Activated B cell treated with CpG ODN at 0.5 μM for 24 hours (primary cell): ENCODE results near the gene MYL4. TPM values are rescaled to one million over a fixed set of nuclear protein-coding genes. Genes with fewer than 3 reads are reported as not detected.

ENCODE experiments used
- ATAC-seq: fragments of 200-7000 bp; cut with Tn5 transposase; one replicate; pipeline ENCODE4 v1.10.0; 2021; ENCODE audit warnings: low read depth, mild to moderate bottlenecking, moderate library complexity
- CTCF ChIA-PET: fragments of 350-600 bp; sonication (Branson Sonifier 250); formaldehyde crosslinking; loops from one replicate; lab custom pipeline; 2021; ENCODE audit warnings: antibody characterized with exemption; lab: Charles Lee
- POLR2A ChIA-PET: fragments of 350-600 bp; sonication (Branson Sonifier 250); formaldehyde crosslinking; loops from one replicate; lab custom pipeline; 2021; ENCODE audit warnings: antibody characterized with exemption; lab: Charles Lee
- DNase-seq: peaks from one replicate; pipeline ENCODE4 v3.0.0; 2022
- H3K27ac Mint-ChIP-seq: one replicate; pipeline ENCODE4 v1.8.0; 2020; ENCODE audit warnings: mixed read lengths
- H3K27me3 Mint-ChIP-seq: one replicate; pipeline ENCODE4 v1.8.0; 2021; ENCODE audit warnings: mixed read lengths
- H3K36me3 Mint-ChIP-seq: one replicate; pipeline ENCODE4 v1.8.0; 2021; ENCODE audit warnings: low read depth, mixed read lengths
- H3K4me1 Mint-ChIP-seq: one replicate; pipeline ENCODE4 v1.8.0; 2021; ENCODE audit warnings: mixed read lengths
- H3K4me3 Mint-ChIP-seq: one replicate; pipeline ENCODE4 v1.8.0; 2020; ENCODE audit warnings: mild to moderate bottlenecking, mixed read lengths
- H3K9me3 Mint-ChIP-seq: one replicate; pipeline ENCODE4 v1.8.0; 2020; ENCODE audit warnings: mixed read lengths
- intact Hi-C: fragments of 100-400 bp; cut with micrococcal nuclease; formaldehyde crosslinking; loops from one replicate; pipeline ENCODE4 v1.15.1; 2024
- total RNA-seq: library from RNA; stranded (reverse); gene quantifications from 2 replicates; pipeline ENCODE4 v1.2.3, GENCODE V29; 2022
- TF ChIP-seq, protein P1 (sequence below): fragments of 200-600 bp; IDR thresholded peaks from one replicate; pipeline ENCODE4 v1.8.0; 2022; ENCODE audit warnings: antibody characterized with exemption, mild to moderate bottlenecking

MYL4 gene
- total RNA-seq, 1 donor from 2014 or later, result not detected

DNA sequence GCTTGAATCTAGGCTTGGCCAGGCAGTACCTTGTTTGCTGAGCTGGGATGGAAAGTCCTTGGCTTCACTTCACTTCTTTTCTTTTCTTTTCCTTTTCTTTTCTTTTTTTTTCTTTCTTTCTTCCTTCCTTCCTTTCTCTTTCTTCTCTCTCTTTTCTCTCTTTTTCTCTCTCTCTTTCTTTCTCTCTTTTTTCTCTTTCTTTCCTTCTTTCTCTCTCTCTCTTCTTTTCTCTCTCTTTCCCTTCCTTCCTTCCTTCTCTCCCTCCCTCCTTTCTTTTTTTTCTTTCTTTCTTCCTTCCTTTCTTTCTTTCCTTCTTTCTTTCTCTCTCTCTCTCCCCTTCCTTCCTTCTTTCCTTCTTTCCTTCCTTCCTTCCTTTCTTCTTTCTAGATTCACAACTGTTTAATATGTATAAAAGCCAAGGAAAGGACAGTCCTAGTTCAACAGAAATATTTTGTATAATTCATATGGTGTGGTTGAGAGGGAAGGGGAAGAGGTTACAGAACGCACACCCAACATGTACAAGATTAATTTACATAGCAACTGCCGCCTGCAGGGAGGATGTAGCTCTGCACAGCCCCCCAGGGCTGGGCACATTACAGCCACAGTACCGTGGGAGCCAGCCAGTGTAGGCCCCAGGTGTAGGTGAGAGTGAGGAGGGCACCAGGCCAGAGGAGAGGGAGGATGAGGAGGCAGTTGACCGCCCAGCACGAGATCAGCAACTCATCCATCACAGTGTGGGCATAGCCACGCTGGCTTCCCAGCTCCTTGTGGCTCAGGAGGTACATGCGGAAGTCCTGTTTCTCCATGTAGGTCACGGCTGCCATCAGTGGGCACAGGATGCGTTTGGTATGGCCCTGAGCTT is 34.8 kb downstream of the MYL4 start:
- CTCF ChIA-PET, result interaction anchor here (0.7 to 1.2 kb wide), 3 partner anchors 14 to 57 kb away, joined by 3 to 4 read pairs (median 3); no protein-coding TSS in a partner anchor
- no peak for DNase-seq
- POLR2A ChIA-PET, result interaction anchor here (0.7 to 1.0 kb wide), 3 partner anchors 71 to 429 kb away, joined by 3 to 5 read pairs (median 3); partner anchors contain the start of gene EFCAB13

DNA sequence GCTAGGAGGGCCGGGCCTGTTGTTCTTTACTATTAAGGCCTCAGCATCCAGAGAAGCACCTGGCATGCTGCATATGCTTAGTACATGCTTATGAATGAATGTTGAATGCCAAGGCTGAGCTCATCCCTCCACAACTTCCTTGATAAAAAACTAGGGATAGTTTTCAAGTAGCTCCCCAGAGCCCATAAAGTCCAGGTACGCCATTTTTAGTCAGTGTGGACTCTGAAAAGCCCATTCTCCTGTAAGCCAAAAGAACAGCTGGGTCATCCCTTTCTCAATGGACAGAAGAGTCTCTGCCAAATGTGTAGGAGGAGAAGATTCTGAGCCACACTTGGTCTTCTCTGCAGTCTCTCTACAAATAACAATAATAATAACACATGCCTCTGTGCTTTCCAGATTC is 35.5 kb downstream of the MYL4 start:
- intact Hi-C loops, result loop anchor here (2.0 kb wide), 1 partner anchor 16 kb away; no protein-coding TSS in a partner anchor
- no peak for ATAC-seq
- CTCF ChIA-PET, result interaction anchor here (0.7 to 0.8 kb wide), 2 partner anchors 15 to 56 kb away, joined by 3 read pairs; no protein-coding TSS in a partner anchor
- TF ChIP-seq, protein P1, sequence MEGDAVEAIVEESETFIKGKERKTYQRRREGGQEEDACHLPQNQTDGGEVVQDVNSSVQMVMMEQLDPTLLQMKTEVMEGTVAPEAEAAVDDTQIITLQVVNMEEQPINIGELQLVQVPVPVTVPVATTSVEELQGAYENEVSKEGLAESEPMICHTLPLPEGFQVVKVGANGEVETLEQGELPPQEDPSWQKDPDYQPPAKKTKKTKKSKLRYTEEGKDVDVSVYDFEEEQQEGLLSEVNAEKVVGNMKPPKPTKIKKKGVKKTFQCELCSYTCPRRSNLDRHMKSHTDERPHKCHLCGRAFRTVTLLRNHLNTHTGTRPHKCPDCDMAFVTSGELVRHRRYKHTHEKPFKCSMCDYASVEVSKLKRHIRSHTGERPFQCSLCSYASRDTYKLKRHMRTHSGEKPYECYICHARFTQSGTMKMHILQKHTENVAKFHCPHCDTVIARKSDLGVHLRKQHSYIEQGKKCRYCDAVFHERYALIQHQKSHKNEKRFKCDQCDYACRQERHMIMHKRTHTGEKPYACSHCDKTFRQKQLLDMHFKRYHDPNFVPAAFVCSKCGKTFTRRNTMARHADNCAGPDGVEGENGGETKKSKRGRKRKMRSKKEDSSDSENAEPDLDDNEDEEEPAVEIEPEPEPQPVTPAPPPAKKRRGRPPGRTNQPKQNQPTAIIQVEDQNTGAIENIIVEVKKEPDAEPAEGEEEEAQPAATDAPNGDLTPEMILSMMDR, result no peak
- DNase-seq, result no peak
- H3K36me3 Mint-ChIP-seq, result no peaks in the 10 kb centered on the region
- POLR2A ChIA-PET, result interaction anchor here (1.0 kb wide), 2 partner anchors 70 to 79 kb away, joined by 3 read pairs; partner anchors contain the start of gene EFCAB13
- no peak overlapping the region for H3K4me3 Mint-ChIP-seq
- no peak overlapping the region for H3K27ac Mint-ChIP-seq
- no peaks in the 10 kb centered on the region for H3K9me3 Mint-ChIP-seq
- H3K27me3 Mint-ChIP-seq, result no peaks in the 10 kb centered on the region
- H3K4me1 Mint-ChIP-seq, result peaks cover 33% of the 10 kb centered on the region

More for the DNA sequence above, 34.8 kb downstream of the MYL4 start:
- H3K4me1 Mint-ChIP-seq, result peaks cover 37% of the 10 kb centered on the region
- ATAC-seq, result peak; percentile 80
- H3K9me3 Mint-ChIP-seq, result no peaks in the 10 kb centered on the region
- H3K36me3 Mint-ChIP-seq, result no peaks in the 10 kb centered on the region
- H3K27me3 Mint-ChIP-seq, result no peaks in the 10 kb centered on the region
- H3K4me3 Mint-ChIP-seq, result peak overlapping the region; percentile 17
- H3K27ac Mint-ChIP-seq, result peak overlapping the region; percentile 5
- TF ChIP-seq, protein P1, result peak; percentile 48
- intact Hi-C loops, result loop anchor here (2.0 kb wide), 1 partner anchor 15 kb away; no protein-coding TSS in a partner anchor

- no peaks in the 10 kb centered on the region for H3K36me3 Mint-ChIP-seq
- H3K4me3 Mint-ChIP-seq, result no peak overlapping the region
- TF ChIP-seq, protein P1, result no peak
- DNase-seq (no peak), ATAC-seq (no peak)
- intact Hi-C loops, result no loop called here
- ChIA-PET CTCF (no interaction called here), POLR2A (no interaction called here)
- no peaks in the 10 kb centered on the region for H3K9me3 Mint-ChIP-seq
- H3K27me3 Mint-ChIP-seq, result no peaks in the 10 kb centered on the region
- no peak overlapping the region for H3K27ac Mint-ChIP-seq
- H3K4me1 Mint-ChIP-seq, result peaks cover 19% of the 10 kb centered on the region
These were observed 37.0 kb downstream of the MYL4 start for GRCh38 chr17:47246120-47246519.

- POLR2A ChIA-PET, result no interaction called here
- CTCF ChIA-PET, result interaction anchor here (1.6 kb wide), 1 partner anchor 65 kb away, joined by 4 read pairs; no protein-coding TSS in a partner anchor
- Mint-ChIP-seq H3K27me3 (no peaks in the 10 kb centered on the region), H3K4me3 (no peak overlapping the region), H3K27ac (no peak overlapping the region), H3K36me3 (peaks cover 3% of the 10 kb centered on the region), H3K9me3 (no peaks in the 10 kb centered on the region), H3K4me1 (peaks cover 10% of the 10 kb centered on the region)
- TF ChIP-seq, protein P1, result no peak
- intact Hi-C loops, result loop anchor here (10.0 kb wide), 1 partner anchor 644 kb away; the partner anchor contains the start of gene SP2
- no peak for DNase-seq
- no peak for ATAC-seq
These were observed 41.7 kb downstream of the MYL4 start for GRCh38 chr17:47250855-47251254.
